Mesendoderm (in vitro differentiated cells): ENCODE results near the gene LRIG3.

Experiments used
- DNase-seq: peaks from one replicate; pipeline ENCODE4 v3.0.0; 2013
- H2AK5ac ChIP-seq: 2 replicates; pipeline ENCODE4 v1.6.1; 2013; ENCODE audit warnings: low read length, inconsistent platforms
- H2BK120ac ChIP-seq: 2 replicates; pipeline ENCODE4 v1.6.1; 2013; ENCODE audit warnings: low read depth, mild to moderate bottlenecking, low read length, moderate library complexity, mixed read lengths
- H2BK15ac ChIP-seq: replicated peaks from 2 replicates; pipeline ENCODE4 v1.6.1; 2013; ENCODE audit warnings: low read depth, mild to moderate bottlenecking, moderate library complexity
- H2BK5ac ChIP-seq: 2 replicates; pipeline ENCODE4 v1.6.1; 2013; ENCODE audit warnings: low read length, inconsistent platforms
- H3K18ac ChIP-seq: 2 replicates; pipeline ENCODE4 v1.6.1; 2013; ENCODE audit warnings: mild to moderate bottlenecking, low read length, mixed read lengths
- H3K23ac ChIP-seq: one replicate; pipeline ENCODE4 v1.6.1; 2013; ENCODE audit warnings: low read length
- H3K27ac ChIP-seq: 2 replicates; pipeline ENCODE4 v1.5.1; 2013; ENCODE audit warnings: low read depth, mild to moderate bottlenecking, inconsistent platforms, low read length, moderate library complexity
- H3K27me3 ChIP-seq: 2 replicates; pipeline ENCODE4 v1.6.1; 2013; ENCODE audit warnings: low read length, control low read depth, mild to moderate bottlenecking, inconsistent platforms; ENCODE audit not compliant: insufficient read depth, poor library complexity
- H3K36me3 ChIP-seq: 2 replicates; pipeline ENCODE4 v1.6.1; 2013; ENCODE audit warnings: low read length, inconsistent platforms; ENCODE audit not compliant: control insufficient read depth, insufficient read depth
- H3K4ac ChIP-seq: one replicate; pipeline ENCODE4 v1.6.1; 2013; ENCODE audit warnings: low read depth, mild to moderate bottlenecking, low read length, moderate library complexity
- H3K4me1 ChIP-seq: 2 replicates; pipeline ENCODE4 v1.6.1; 2013; ENCODE audit warnings: low read depth, low read length, inconsistent platforms; ENCODE audit not compliant: control insufficient read depth
- H3K4me2 ChIP-seq: 2 replicates; pipeline ENCODE4 v1.6.1; 2013; ENCODE audit warnings: low read length
- H3K4me3 ChIP-seq: 2 replicates; pipeline ENCODE4 v1.5.1; 2013; ENCODE audit warnings: mild to moderate bottlenecking, low read length
- H3K56ac ChIP-seq: one replicate; pipeline ENCODE4 v1.6.1; 2013; ENCODE audit warnings: low read length
- H3K79me1 ChIP-seq: 2 replicates; pipeline ENCODE4 v1.6.1; 2013; ENCODE audit warnings: low read length, inconsistent platforms
- H3K79me2 ChIP-seq: 2 replicates; pipeline ENCODE4 v1.6.1; 2013; ENCODE audit warnings: mild to moderate bottlenecking, low read length; ENCODE audit not compliant: control insufficient read depth, insufficient read depth
- H3K9ac ChIP-seq: 2 replicates; pipeline ENCODE4 v1.6.1; 2013; ENCODE audit warnings: low read length, inconsistent platforms
- H4K5ac ChIP-seq: one replicate; pipeline ENCODE4 v1.6.1; 2013; ENCODE audit warnings: low read length
- H4K8ac ChIP-seq: one replicate; pipeline ENCODE4 v1.6.1; 2013; ENCODE audit warnings: low read depth, mild to moderate bottlenecking, control low read depth, low read length, moderate library complexity
- WGBS: extraction: QIAGEN DNeasy Blood & Tissue Kit; methylation state at CpG from one replicate; pipeline ENCODE4 v1.1.7; 2013; ENCODE audit warnings: low lambda C conversion rate, missing lambda C conversion rate; ENCODE audit not compliant: insufficient coverage; ENCODE audit errors: extremely low coverage; 5-methylcytosine and 5-hydroxymethylcytosine counted together

The LRIG3 gene

GRCh38 chr12:58963844-58964243 lies 43.5 kb upstream of the LRIG3 start:
- no peaks in the 10 kb centered on the region for H3K36me3 ChIP-seq
- no peak overlapping the region for H3K4me3 ChIP-seq
- no peak overlapping the region for H2BK15ac ChIP-seq
- H3K4me2 ChIP-seq: no peak overlapping the region
- no peak overlapping the region for H3K27ac ChIP-seq
- no peak overlapping the region for H3K56ac ChIP-seq
- H3K9ac ChIP-seq: no peak overlapping the region
- no peak overlapping the region for H4K5ac ChIP-seq
- H3K4me1 ChIP-seq: no peaks in the 10 kb centered on the region
- no peaks in the 10 kb centered on the region for H3K79me1 ChIP-seq
- no peak for DNase-seq
- no peak overlapping the region for H3K18ac ChIP-seq
- WGBS: no CpG with 5 or more reads among the region's 1 CpG
- no peak overlapping the region for H4K8ac ChIP-seq
- H3K27me3 ChIP-seq: no peaks in the 10 kb centered on the region
- H2BK5ac ChIP-seq: no peak overlapping the region
- no peak overlapping the region for H3K23ac ChIP-seq
- no peak overlapping the region for H2BK120ac ChIP-seq
- H3K4ac ChIP-seq: no peak overlapping the region
- H3K79me2 ChIP-seq: no peaks in the 10 kb centered on the region
- H2AK5ac ChIP-seq: no peak overlapping the region

- H3K56ac ChIP-seq: no peak overlapping the region
- DNase-seq: no peak
- no peaks in the 10 kb centered on the region for H3K4me1 ChIP-seq
- WGBS: no CpG with 5 or more reads among the region's 4 CpGs
- no peak overlapping the region for H4K5ac ChIP-seq
- no peak overlapping the region for H3K4ac ChIP-seq
- H4K8ac ChIP-seq: no peak overlapping the region
- H3K18ac ChIP-seq: no peak overlapping the region
- no peak overlapping the region for H2BK15ac ChIP-seq
- no peak overlapping the region for H3K23ac ChIP-seq
- H3K79me2 ChIP-seq: no peaks in the 10 kb centered on the region
- no peak overlapping the region for H3K4me2 ChIP-seq
- H3K27me3 ChIP-seq: no peaks in the 10 kb centered on the region
- H2BK120ac ChIP-seq: no peak overlapping the region
- H2BK5ac ChIP-seq: no peak overlapping the region
- no peak overlapping the region for H3K27ac ChIP-seq
- no peak overlapping the region for H2AK5ac ChIP-seq
- H3K36me3 ChIP-seq: no peaks in the 10 kb centered on the region
- H3K4me3 ChIP-seq: no peak overlapping the region
- no peaks in the 10 kb centered on the region for H3K79me1 ChIP-seq
- no peak overlapping the region for H3K9ac ChIP-seq
Measured at GRCh38 chr12:58961906-58962305, 41.6 kb upstream of the LRIG3 start.

GRCh38 chr12:58961166-58961565 lies 40.9 kb upstream of the LRIG3 start:
- Histone ChIP-seq H3K79me2 (no peaks in the 10 kb centered on the region), H3K9ac (no peak overlapping the region), H3K36me3 (no peaks in the 10 kb centered on the region), H3K56ac (no peak overlapping the region), H2BK5ac (no peak overlapping the region), H3K4ac (no peak overlapping the region), H4K5ac (no peak overlapping the region), H2BK15ac (no peak overlapping the region), H3K27me3 (no peaks in the 10 kb centered on the region), H3K18ac (no peak overlapping the region), H4K8ac (no peak overlapping the region), H3K4me1 (no peaks in the 10 kb centered on the region), H3K27ac (no peak overlapping the region), H2AK5ac (no peak overlapping the region), H3K23ac (no peak overlapping the region), H3K4me3 (no peak overlapping the region), H3K4me2 (no peak overlapping the region), H2BK120ac (no peak overlapping the region), H3K79me1 (no peaks in the 10 kb centered on the region)
- WGBS: no CpG with 5 or more reads among the region's 3 CpGs
- DNase-seq: no peak

GRCh38 chr12:58959639-58960300 lies 39.5 kb upstream of the LRIG3 start:
- Histone ChIP-seq H3K23ac (no peak overlapping the region), H3K4me2 (no peak overlapping the region), H4K8ac (no peak overlapping the region), H3K4ac (no peak overlapping the region), H2BK120ac (no peak overlapping the region), H2BK15ac (no peak overlapping the region), H3K79me1 (no peaks in the 10 kb centered on the region), H3K36me3 (no peaks in the 10 kb centered on the region), H3K18ac (no peak overlapping the region), H3K56ac (no peak overlapping the region), H3K9ac (no peak overlapping the region), H4K5ac (no peak overlapping the region), H2AK5ac (no peak overlapping the region), H3K27ac (no peak overlapping the region), H3K4me1 (no peaks in the 10 kb centered on the region), H2BK5ac (no peak overlapping the region), H3K79me2 (no peaks in the 10 kb centered on the region), H3K4me3 (no peak overlapping the region), H3K27me3 (no peaks in the 10 kb centered on the region)
- no CpG with 5 or more reads among the region's 1 CpG for WGBS
- DNase-seq: no peak

GRCh38 chr12:58957298-58957697 lies 37.0 kb upstream of the LRIG3 start:
- no CpG with 5 or more reads among the region's 4 CpGs for WGBS
- H3K9ac ChIP-seq: no peak overlapping the region
- no peak overlapping the region for H3K23ac ChIP-seq
- H3K56ac ChIP-seq: no peak overlapping the region
- no peak overlapping the region for H3K18ac ChIP-seq
- no peak overlapping the region for H4K8ac ChIP-seq
- H2BK120ac ChIP-seq: no peak overlapping the region
- H3K4ac ChIP-seq: no peak overlapping the region
- H3K4me1 ChIP-seq: no peaks in the 10 kb centered on the region
- H2AK5ac ChIP-seq: no peak overlapping the region
- H3K27ac ChIP-seq: no peak overlapping the region
- no peaks in the 10 kb centered on the region for H3K79me1 ChIP-seq
- H3K79me2 ChIP-seq: no peaks in the 10 kb centered on the region
- H3K27me3 ChIP-seq: no peaks in the 10 kb centered on the region
- H2BK5ac ChIP-seq: no peak overlapping the region
- H4K5ac ChIP-seq: no peak overlapping the region
- H3K36me3 ChIP-seq: no peaks in the 10 kb centered on the region
- DNase-seq: no peak
- no peak overlapping the region for H3K4me2 ChIP-seq
- no peak overlapping the region for H2BK15ac ChIP-seq
- no peak overlapping the region for H3K4me3 ChIP-seq

- H3K36me3 ChIP-seq: no peaks in the 10 kb centered on the region
- no peak overlapping the region for H3K56ac ChIP-seq
- no peaks in the 10 kb centered on the region for H3K27me3 ChIP-seq
- no peak overlapping the region for H3K4ac ChIP-seq
- DNase-seq: no peak
- H3K27ac ChIP-seq: no peak overlapping the region
- H4K5ac ChIP-seq: no peak overlapping the region
- no peak overlapping the region for H3K4me2 ChIP-seq
- no peak overlapping the region for H3K4me3 ChIP-seq
- WGBS: no CpG with 5 or more reads among the region's 1 CpG
- no peaks in the 10 kb centered on the region for H3K79me1 ChIP-seq
- H3K4me1 ChIP-seq: no peaks in the 10 kb centered on the region
- H4K8ac ChIP-seq: no peak overlapping the region
- no peak overlapping the region for H2BK5ac ChIP-seq
- H3K18ac ChIP-seq: no peak overlapping the region
- H3K79me2 ChIP-seq: no peaks in the 10 kb centered on the region
- no peak overlapping the region for H2AK5ac ChIP-seq
- no peak overlapping the region for H2BK120ac ChIP-seq
- H2BK15ac ChIP-seq: no peak overlapping the region
- no peak overlapping the region for H3K23ac ChIP-seq
- H3K9ac ChIP-seq: no peak overlapping the region
Measured at GRCh38 chr12:58955849-58956248, 35.5 kb upstream of the LRIG3 start.
